Erythroblast (primary cell): Measurements from ENCODE around the gene DHRS7B.
"Not testable (repeated sequence)": the region's sequence is repeated elsewhere in the genome, so short reads cannot be mapped to it uniquely, and the experiment has no call there.

Experiments
- DNase-seq, 2 experiments: peaks; one replicate each; lab custom pipeline; 2025; lab: John Stamatoyannopoulos, UW
- GATA1 ChIP-seq: IDR thresholded peaks from 2 replicates; pipeline ENCODE4 v1.6.1; 2011; ENCODE audit warnings: low read depth, mild to moderate bottlenecking, control low read depth, low read length, moderate library complexity
- POLR2A ChIP-seq: IDR thresholded peaks from 2 replicates; pipeline ENCODE4 v1.6.1; 2011; ENCODE audit warnings: mild to moderate bottlenecking, low read length

DHRS7B gene

DNA sequence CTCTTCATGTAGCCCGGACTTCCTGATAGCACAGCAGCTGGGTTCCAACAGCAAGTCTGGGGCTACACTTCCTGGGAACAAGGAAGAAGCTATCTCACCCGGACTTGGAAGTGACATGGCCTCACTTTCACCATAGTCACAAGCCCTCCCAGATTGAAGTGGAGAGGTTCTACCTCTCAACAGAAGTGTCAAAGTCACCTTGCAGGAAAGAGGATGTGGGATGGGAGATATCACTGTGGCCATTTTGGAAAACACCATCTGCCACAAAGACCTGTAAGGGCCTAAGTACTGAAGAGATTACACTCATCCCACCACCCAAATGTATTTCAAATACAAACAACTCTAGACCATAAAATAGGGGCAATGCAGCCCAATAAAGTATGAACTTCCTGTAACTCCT lies 29.9 kb upstream of the DHRS7B start:
- DNase-seq: no peak
- no peak for TF ChIP-seq GATA1
- no peak for TF ChIP-seq POLR2A

DNA sequence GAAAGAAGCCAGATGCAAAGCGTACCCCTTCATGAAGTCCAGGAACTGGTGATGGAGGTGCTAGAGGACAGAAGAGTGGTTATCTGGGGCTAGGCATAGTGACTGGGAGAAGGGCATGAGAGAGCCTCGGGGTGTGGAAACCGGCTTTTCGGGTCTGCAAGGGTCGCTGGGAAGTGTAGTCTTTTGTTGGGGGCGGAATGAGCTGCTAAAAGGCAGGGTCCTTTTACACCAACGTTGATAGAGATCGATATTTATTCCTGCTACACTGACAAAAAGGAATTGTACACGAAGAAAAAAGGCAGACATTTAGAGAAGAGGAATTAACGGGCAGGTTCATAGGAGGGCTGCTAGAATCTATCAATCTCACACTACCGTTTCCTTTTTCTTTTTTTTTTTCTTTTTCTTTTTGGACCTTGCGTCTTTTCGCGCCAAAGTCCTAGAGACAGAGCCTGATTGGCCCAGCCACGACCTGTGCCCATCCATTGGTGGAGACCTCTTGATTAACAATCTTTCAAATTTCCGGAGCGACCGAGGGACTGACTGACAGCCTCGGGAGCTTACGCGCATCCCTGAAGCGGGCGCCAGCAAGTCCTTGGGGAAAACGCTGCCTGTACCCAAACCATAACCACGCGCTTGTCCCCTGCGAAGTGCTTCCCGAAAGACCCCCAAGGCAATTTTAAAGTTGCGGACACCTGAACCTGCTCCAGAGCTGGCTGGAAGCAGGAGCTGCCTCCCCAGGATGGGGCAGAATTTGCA lies 27.7 kb upstream of the DHRS7B start:
- DNase-seq: peak; percentile 91 to 93
- TF ChIP-seq GATA1 (no peak), POLR2A (peak; percentile 75)

DNA sequence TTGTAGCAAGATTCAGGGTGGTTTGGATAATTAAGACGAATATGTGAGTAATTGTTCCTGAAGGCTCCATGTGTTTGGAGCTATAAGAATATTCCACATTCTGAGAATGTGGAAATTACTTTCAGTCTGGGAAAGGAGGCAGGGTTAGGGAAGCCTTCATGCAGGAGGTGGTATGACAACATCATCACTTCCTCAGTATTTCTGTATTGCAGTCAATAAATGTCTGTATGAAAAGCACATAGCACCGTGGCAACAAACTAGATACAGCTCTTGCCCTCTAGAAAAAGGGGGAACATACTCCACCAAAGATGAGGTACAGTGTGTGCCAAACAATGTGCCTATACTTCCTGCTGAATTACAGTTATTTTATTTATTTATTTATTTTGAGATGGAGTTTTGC lies 26.1 kb upstream of the DHRS7B start:
- no peak for TF ChIP-seq POLR2A
- TF ChIP-seq GATA1: no peak
- no peak for DNase-seq

DNA sequence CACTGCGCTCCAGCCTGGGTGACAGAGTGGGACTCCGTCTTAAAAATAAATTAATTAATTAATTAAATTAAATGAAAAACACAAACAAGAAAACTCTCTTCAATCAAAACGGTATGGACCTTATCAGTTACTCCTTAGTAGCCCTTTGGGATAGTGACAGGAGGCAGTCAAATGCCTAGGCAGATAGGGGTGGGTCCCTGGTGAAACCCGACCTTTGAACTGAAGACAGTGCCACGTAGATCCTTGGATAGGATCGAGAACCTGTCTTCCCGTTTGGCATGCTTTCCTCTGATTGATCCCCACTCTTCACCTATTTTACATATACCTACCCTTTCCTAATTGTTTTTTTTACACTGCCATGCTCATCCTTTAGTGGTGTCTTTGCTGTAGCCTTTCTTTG lies 22.2 kb upstream of the DHRS7B start:
- no peak for TF ChIP-seq GATA1
- no peak for TF ChIP-seq POLR2A
- no peak for DNase-seq

DNA sequence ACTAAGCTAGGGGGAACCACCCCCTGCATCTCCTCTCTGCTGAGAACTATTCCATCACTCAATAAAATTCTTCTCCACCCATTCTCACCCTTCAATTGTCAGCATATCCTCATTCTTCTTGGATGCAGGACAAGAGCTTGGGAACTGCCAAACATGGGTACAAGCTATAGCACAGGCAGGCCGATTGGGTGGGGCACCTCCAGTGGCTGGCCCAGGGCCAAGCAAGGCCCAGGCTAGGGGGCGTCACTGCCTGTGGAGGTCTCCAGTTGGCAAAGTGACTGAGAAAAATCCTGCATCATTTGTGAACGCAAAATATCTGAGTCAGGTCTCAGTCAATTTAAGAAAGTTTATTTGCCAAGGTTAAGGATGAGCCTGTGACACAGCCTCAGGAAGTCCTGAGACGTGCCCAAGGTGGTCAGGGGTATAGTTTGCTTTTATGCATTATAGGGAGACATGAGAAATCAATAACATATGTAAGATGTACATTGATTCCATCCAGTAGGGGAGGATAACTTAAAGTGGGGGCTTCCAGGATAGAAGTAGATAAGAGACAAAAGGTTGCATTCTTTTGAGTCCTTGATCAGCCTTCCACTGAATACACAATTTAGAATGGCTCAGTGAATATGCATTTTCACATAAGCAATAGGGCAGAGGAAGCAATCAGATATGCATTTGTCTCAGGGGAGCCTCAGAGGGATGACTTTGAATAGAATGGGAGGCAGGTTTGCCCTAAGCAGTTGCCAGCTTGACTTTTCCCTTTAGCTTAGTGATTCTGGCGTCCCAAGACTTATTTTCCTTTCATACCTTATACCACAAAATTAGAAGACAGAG lies 21.5 kb upstream of the DHRS7B start:
- DNase-seq: no peak
- TF ChIP-seq POLR2A (no peak), GATA1 (no peak)

DNA sequence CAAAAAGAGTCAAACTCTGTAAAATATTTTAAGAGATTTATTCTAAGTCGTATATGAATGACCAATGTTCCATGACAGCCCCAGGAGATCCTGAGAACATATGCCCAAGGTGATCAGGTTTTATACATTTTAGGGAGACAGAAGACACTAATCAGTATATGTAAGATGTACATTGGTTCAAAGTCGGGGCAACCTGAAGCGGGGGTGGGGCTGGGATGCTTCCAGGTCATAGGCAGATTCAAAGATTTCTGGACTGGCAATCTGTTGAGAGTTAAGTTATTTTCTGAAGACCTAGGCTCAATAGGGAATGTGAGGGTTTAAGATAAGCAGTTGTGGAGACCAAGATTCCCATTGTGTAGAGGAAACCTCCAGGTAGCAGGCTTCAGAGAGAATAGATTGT lies 20.4 kb upstream of the DHRS7B start:
- no peak for DNase-seq
- TF ChIP-seq POLR2A: no peak
- TF ChIP-seq GATA1: no peak

DNA sequence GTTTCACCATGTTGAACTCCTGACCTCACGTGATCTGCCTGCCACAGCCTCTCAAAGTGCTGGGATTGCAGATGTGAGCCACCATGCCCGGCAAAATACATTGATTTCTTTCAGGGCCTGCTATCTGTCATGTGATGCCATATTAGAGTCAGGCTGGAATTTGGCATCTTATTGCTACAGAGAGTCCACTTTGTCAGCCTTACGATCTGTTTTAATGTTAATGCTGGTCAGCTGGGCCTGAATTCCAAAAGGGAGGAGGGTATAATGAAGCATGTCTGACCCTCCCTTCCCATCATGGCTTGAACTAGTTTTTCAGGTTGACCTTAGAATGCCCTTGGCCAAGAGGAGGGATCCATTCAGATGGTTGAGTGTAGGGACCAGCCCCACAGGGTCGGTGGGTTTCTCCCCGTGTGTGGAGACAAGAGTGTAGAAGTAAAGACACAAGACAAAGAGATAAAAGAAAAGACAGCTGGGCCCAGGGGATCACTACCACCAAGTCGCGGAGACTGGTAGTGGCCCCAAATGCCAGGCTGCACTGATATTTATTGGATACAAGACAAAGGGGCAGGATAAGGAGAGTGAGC lies 19.6 kb upstream of the DHRS7B start:
- not testable (repeated sequence) for DNase-seq

DNA sequence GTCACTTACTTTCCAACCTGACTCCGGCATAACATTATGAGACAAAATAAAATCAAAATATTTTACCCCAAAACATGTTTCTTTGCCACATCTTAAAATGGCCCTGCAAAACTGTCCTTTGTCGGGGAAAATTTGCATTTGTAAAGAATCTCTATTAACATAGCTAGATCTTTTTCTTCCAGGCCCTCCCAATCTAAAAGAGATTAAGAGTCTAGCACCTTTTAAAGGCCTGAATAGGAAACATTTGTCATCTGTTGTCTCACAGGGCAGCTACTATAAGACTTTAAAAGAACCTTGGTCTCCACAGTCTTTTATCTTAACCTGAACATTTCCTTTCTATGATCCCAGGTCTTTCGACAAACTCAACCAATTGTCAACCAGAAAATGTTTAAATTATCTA lies 18.1 kb upstream of the DHRS7B start:
- DNase-seq: no peak
- TF ChIP-seq GATA1 (no peak), POLR2A (no peak)

DNA sequence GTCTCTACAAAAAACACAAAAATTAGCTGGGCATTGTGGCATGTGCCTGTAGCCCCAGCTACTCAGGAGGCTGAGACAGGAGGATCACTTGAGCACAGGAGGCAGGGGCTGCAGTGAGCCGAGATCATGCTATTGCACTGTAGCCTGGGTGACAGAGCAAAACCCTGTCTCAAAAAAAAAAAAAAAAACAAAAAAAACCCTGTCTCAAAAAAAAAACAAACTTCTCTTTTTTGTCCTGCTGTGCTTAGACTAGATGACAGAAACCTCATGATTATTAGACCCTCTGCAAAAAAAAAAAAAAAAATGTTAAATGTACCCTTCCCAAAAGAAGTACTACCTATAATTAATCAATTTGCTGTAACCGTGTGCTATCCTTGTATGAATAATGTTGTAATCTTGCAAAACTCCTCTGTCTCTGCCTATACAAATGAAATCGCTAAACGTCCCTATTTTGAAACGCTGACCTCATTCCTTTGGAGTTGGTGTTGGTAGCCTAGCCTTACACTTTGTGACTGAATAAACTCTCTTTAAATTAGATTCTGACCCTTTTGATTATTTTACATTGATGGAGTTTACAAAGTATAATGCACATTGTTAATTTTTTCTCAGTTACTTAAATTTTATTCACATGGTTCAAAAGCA lies 13.6 kb upstream of the DHRS7B start:
- DNase-seq: no peak
- no peak for TF ChIP-seq POLR2A
- no peak for TF ChIP-seq GATA1

DNA sequence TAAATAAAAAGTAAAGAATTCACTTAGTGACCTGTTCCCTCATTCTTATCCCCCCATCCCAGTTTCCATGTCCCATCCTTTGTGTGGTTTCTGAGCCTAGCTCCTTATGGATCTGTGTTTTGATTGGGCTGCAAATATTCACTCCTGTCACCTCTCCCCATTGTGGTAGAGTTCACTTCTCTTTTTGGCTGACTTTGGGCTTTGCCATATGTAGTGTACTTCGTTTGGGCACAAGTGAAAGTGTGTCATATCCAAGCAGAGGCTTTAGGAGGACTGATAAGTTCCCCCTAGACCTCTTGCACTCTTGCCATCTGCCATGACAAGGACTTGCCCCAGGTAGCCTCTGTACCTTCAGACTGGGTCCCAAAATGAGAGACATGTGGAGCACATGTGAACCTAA lies 13.0 kb upstream of the DHRS7B start:
- no peak for TF ChIP-seq POLR2A
- no peak for TF ChIP-seq GATA1

DNA sequence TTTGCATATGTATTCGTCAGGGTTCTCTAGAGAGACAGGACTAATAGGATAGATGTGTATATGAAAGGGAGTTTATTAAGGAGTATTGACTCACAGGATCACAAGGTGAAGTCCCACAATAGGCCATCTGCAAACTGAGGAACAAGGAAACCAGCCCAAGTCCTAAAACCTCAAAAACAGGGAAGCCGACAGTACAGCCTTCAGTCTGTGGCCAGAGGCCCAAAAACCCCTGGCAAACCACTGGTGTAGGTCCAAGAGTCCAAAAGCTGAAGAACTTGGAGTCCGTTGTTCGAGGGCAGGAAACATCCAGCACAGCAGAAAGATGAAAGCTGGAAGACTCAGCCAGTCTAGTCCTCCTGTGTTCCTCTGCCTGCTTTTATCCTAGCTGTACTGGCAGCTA lies 12.0 kb upstream of the DHRS7B start:
- not testable (repeated sequence) for DNase-seq

More for the DNA sequence above, 13.0 kb upstream of the DHRS7B start:
- no peak for DNase-seq

DNA sequence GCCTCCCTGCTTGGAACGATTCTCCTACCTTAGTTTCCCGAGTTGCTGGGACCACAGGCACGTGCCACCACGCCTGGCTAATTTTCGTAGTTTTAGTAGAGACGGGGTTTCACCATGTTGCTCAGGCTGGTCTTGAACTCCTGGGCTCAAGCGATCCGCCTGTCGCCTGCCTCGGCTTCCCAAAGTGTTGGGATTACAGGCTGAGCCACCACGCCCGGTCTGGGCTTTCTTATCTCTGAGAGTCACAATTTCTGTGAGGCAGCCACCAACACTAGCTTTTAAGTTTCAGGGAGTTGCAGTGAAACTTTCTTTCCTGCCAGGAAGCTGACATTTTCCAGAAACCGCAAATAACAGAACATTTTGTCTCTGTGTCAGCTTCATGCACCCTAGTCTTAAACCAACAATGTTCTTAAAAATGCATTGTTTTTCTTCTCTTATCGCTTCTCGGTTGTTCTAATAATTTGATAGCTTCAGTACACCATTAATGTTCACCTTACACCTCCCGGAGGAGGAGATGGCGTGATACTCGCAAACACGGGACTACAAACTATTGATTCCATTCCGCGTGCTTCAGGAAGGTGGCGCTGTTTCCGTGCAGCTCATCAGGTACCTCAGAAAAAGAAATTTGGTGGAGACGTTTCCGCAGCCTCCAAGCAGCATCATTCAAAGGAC lies 7.4 kb upstream of the DHRS7B start:
- DNase-seq: peak; percentile 69 to 85
- TF ChIP-seq GATA1 (no peak), POLR2A (no peak)

DNA sequence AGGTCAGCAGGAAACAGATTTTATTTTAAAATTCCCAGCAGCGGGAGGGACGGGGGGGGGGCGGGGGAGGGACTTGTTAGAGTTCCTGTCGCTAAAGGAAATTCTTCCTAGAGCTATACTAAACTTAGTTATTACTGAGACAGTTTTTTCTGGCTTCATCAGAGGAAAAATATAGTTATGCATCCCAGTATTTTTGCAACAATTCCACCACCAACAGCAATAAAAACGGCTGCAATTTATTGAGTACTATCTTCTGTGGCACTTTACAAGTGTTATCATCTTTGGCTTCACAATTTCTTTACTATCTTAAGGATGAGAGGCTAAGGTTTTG lies 6.9 kb upstream of the DHRS7B start:
- DNase-seq: no peak
- TF ChIP-seq GATA1 (no peak), POLR2A (no peak)
